Esophagus muscularis mucosa (tissue), 4 donors: Measurements from ENCODE around the gene CCM2L. TPM values are rescaled to one million over a fixed set of nuclear protein-coding genes. Genes with fewer than 3 reads are reported as not detected.

Experiments used
- DNase-seq: peaks from one replicate; pipeline ENCODE4 v3.0.0-alpha.2; 2017; ENCODE audit errors: extremely low spot score
- H3K27ac ChIP-seq, 4 donors: fragments of 200-600 bp; sonication (generic); replicated peaks in 1 of 4; 1 replicate in 3 of 4; 2 replicates in 1 of 4; pipeline ENCODE4 v1.5.1; 2016 to 2019; ENCODE audit warnings: mild to moderate bottlenecking in 1 of 4
- H3K27me3 ChIP-seq, 4 donors: fragments of 200-600 bp; sonication (generic); one replicate each; pipeline versions ENCODE4 v1.5.1 to v1.6.0; 2016 to 2019
- H3K36me3 ChIP-seq, 4 donors: fragments of 200-600 bp; sonication (generic); one replicate each; pipeline ENCODE4 v1.5.1; 2016 to 2019
- H3K4me1 ChIP-seq, 4 donors: fragments of 200-600 bp; sonication (generic); one replicate each; pipeline ENCODE4 v1.5.1; 2016 to 2019
- H3K4me3 ChIP-seq, 4 donors: fragments of 200-600 bp; sonication (generic); 1 replicate in 2 of 4; 2 replicates in 2 of 4; pipeline ENCODE4 v1.5.1; 2016 to 2019; ENCODE audit warnings: mild to moderate bottlenecking in 4 of 4, moderate library complexity in 1 of 4
- H3K9me3 ChIP-seq, 4 donors: fragments of 200-600 bp; sonication (generic); 1 replicate in 3 of 4; 2 replicates in 1 of 4; pipeline ENCODE4 v1.5.1; 2016 to 2019
- EP300 ChIP-seq: sonication (generic); formaldehyde crosslinking; IDR thresholded peaks from one replicate; pipeline ENCODE4 v1.6.1; 2017; ENCODE audit warnings: antibody characterized with exemption
- POLR2A ChIP-seq: fragments of 450-650 bp; IDR thresholded peaks from one replicate; pipeline ENCODE4 v1.6.1; 2017; ENCODE audit warnings: antibody characterized with exemption, moderate library complexity, mild to moderate bottlenecking, low read depth
- POLR2AphosphoS5 ChIP-seq, 2 donors: sonication (generic); formaldehyde crosslinking; IDR thresholded peaks; one replicate each; pipeline ENCODE4 v1.6.1; 2017; ENCODE audit warnings: antibody characterized with exemption in 2 of 2
- WGBS: methylation state at CpG from one replicate; pipeline ENCODE4 v1.1.5; 2018; 5-methylcytosine and 5-hydroxymethylcytosine counted together
- intact Hi-C: fragments of 100-400 bp; cut with DNase I; formaldehyde crosslinking; loops from one replicate; pipeline ENCODE4 v1.15.1; 2023
- total RNA-seq, 4 donors: library from RNA; depleted of rRNA; stranded (reverse); fragments of >200 nt; gene quantifications; one replicate each; pipeline versions ENCODE4 v1.1.0 to v1.2.1, GENCODE V29; 2016
- TF ChIP-seq, protein P1 (sequence below), 3 experiments: fragments of 200-600 bp in 2 of 3; fragments of 450-650 bp in 1 of 3; sonication (generic) in 2 of 3; IDR thresholded peaks; one replicate each; pipeline ENCODE4 v1.5.1; 2017 to 2019; ENCODE audit warnings: antibody characterized with exemption in 3 of 3, mild to moderate bottlenecking in 2 of 3, moderate library complexity in 1 of 3

Gene CCM2L
- total RNA-seq, 4 donors from 2014 or later, result 6.0 to 12.1 (median 10.4) TPM

DNA sequence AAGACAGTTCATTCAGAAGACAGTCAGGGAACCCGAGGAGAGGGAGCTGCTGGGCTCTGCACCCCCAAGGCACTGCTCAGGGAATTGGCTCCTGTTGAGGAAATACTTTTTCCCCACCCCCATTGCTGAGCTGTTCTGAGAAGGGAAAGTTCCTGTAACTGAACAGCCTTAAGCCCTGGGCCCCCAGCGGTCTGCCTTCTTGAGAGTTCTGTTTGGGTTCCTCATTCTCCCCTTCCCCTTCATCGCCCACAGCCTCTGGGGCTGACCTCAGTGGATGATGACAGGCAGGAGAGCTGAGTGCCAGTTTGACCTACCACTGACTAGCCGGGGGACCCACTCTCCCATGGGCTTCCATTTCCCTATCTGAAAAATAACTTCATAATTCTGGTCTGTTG is 52.5 kb downstream of the CCM2L start:
- no peak for DNase-seq
- peaks cover 0 to 56% (median 0%) of the 10 kb centered on the region in 4 donors for H3K27me3 ChIP-seq
- no peak overlapping the region for H3K27ac ChIP-seq
- H3K9me3 ChIP-seq, result no peaks in the 10 kb centered on the region
- H3K4me1 ChIP-seq, result no peaks in the 10 kb centered on the region
- no peak for TF ChIP-seq EP300
- intact Hi-C loops, result no loop called here
- 52% methylated on average over 4 of the region's 4 CpGs for WGBS
- H3K4me3 ChIP-seq, result no peak overlapping the region
- no peaks in the 10 kb centered on the region for H3K36me3 ChIP-seq

DNA sequence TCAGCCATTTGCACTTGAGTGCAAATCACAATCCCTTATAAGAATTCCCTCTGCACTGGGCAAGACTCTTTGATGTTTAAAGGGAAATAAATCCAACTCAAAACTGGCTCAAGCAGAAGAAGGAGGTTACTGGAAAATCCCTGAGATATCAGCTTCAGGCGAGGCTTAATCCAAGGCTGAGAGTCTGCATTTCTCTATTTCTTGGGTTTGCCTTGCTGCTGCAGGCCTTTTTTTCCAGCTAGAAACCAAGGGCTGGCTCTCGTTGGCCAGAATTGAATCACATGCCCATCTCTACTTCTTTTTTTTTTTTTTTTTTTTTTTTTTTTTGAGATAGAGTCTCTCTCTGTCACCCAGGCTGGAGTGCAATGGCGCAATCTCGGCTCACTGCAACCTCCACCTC is 53.5 kb downstream of the CCM2L start:
- no peaks in the 10 kb centered on the region for H3K9me3 ChIP-seq

DNA sequence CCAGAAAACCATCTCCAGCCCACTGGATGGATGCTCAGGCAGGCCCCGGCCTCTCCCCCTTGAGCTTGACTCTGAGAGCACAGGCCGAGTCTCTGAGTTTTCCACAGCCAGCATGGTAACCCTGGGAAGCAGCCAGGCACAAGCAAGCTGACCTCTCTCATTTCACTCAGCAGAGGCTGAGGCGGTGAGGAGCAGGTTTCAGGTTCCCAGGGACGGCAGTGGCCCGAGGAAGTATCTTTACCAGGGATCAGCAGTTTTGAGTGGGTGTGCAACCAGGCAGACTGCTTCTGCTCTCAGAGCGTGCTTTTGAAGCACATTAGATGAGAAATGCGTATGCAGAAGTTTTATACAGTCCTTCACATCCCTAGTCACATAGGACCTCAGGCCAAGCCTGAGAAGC is 54.4 kb downstream of the CCM2L start:
- no peak for DNase-seq
- Histone ChIP-seq H3K9me3 (no peaks in the 10 kb centered on the region), H3K27ac (no peak overlapping the region), H3K4me3 (no peak overlapping the region), H3K36me3 (no peaks in the 10 kb centered on the region), H3K4me1 (no peaks in the 10 kb centered on the region), H3K27me3 (peaks cover 0 to 44% (median 0%) of the 10 kb centered on the region in 4 donors)
- intact Hi-C loops, result no loop called here
- TF ChIP-seq POLR2A, result no peak
- WGBS, result 80% methylated on average over 3 of the region's 7 CpGs

More for the DNA sequence above, 53.5 kb downstream of the CCM2L start:
- no peak for DNase-seq
- TF ChIP-seq POLR2A (no peak), POLR2AphosphoS5 (IDR thresholded peaks at IDR 0.05) (no peak), EP300 (no peak)
- TF ChIP-seq, protein P1, sequence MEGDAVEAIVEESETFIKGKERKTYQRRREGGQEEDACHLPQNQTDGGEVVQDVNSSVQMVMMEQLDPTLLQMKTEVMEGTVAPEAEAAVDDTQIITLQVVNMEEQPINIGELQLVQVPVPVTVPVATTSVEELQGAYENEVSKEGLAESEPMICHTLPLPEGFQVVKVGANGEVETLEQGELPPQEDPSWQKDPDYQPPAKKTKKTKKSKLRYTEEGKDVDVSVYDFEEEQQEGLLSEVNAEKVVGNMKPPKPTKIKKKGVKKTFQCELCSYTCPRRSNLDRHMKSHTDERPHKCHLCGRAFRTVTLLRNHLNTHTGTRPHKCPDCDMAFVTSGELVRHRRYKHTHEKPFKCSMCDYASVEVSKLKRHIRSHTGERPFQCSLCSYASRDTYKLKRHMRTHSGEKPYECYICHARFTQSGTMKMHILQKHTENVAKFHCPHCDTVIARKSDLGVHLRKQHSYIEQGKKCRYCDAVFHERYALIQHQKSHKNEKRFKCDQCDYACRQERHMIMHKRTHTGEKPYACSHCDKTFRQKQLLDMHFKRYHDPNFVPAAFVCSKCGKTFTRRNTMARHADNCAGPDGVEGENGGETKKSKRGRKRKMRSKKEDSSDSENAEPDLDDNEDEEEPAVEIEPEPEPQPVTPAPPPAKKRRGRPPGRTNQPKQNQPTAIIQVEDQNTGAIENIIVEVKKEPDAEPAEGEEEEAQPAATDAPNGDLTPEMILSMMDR (IDR thresholded peaks at IDR 0.05), result no peak
- peaks cover 0 to 48% (median 0%) of the 10 kb centered on the region in 4 donors for H3K27me3 ChIP-seq
- H3K36me3 ChIP-seq, result no peaks in the 10 kb centered on the region
- H3K4me3 ChIP-seq, result no peak overlapping the region
- WGBS, result 45% methylated on average over 4 of the region's 4 CpGs
- no peaks in the 10 kb centered on the region for H3K4me1 ChIP-seq
- H3K27ac ChIP-seq, result no peak overlapping the region
- intact Hi-C loops, result no loop called here

DNA sequence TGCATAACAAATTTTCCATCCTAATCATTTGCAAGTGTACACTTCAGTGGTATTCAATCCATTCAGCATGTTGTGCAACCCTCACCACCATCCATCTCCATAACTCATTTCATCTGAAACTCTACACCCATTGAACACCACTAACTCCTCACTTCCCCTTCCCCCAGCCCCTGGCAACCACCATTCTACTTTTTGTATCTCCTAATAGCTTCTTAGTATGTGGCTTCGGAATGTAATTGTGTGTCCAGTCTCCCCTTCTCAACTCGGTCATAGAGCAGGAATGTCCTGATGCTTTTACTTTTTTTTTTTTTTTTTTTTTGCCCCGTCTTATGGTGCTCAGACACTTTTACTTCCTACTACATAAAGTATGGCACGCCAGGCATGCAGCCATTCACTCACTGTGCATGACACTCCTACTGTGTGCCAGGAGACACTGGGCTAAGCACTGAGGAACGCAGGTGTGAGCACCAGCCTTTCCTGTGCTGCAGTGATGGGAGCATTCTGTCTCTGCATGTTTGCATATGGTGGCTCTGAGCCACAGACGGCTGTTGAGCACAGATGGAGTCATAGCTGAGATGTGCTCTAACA is 57.1 kb downstream of the CCM2L start:
- intact Hi-C loops, result no loop called here
- TF ChIP-seq POLR2AphosphoS5 (IDR thresholded peaks at IDR 0.05), result no peak
- no peak for TF ChIP-seq EP300
- TF ChIP-seq POLR2A, result no peak
- TF ChIP-seq, protein P1 (IDR thresholded peaks at IDR 0.05), result no peak
- 68% methylated on average over 6 of the region's 6 CpGs for WGBS

DNA sequence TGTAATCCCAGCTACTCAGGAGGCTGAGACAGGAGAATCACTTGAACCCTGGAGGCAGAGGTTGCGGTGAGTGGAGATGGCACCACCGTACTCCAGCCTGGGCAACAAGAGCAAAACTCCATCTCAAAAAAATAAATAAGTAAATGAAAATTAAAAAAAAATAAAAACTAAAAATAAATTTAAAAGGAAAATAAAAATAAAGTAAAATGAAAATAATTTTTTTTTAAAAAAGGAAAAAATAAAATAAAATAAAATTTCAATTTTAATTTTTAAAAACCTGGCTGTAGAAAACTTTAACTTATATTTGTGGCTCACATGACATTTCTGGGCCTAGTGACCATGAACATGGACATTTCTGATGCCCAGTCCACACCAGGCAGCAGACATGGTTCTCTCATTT is 57.9 kb downstream of the CCM2L start:
- DNase-seq, result no peak
- Histone ChIP-seq H3K27ac (no peak overlapping the region), H3K27me3 (peaks cover 0 to 36% (median 0%) of the 10 kb centered on the region in 4 donors), H3K4me3 (no peak overlapping the region), H3K4me1 (no peaks in the 10 kb centered on the region), H3K9me3 (no peaks in the 10 kb centered on the region), H3K36me3 (no peaks in the 10 kb centered on the region)
- intact Hi-C loops, result no loop called here
- TF ChIP-seq POLR2AphosphoS5 (IDR thresholded peaks at IDR 0.05) (no peak), EP300 (no peak), POLR2A (no peak)
- TF ChIP-seq, protein P1 (IDR thresholded peaks at IDR 0.05), result no peak
- WGBS, result 48% methylated on average over 2 of the region's 2 CpGs

More for the DNA sequence above, 57.1 kb downstream of the CCM2L start:
- Histone ChIP-seq H3K27me3 (peaks cover 0 to 37% (median 0%) of the 10 kb centered on the region in 4 donors), H3K27ac (no peak overlapping the region), H3K4me3 (no peak overlapping the region), H3K9me3 (no peaks in the 10 kb centered on the region), H3K36me3 (no peaks in the 10 kb centered on the region), H3K4me1 (no peaks in the 10 kb centered on the region)
- no peak for DNase-seq

DNA sequence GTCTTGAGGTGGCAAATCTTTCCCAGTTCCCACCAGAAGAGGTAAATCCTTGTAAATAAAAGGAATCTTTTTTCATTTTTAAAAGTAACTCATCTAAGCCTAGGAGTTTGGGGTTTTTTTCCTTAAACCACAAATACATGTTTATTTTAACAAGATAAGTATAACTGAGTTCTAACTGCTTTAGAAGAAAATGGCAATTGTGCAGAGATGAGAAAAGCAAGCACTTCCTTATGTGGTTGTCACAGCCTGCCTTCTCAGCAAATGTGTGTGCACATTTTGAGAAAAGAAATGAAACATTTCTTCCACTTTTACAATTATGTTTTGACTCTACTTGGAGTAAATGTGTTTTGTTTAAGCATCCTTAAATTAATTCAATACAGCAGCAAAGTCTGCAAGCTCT is 59.5 kb downstream of the CCM2L start:
- no peak for DNase-seq
- intact Hi-C loops, result no loop called here
- no peak for TF ChIP-seq POLR2AphosphoS5 (IDR thresholded peaks at IDR 0.05)
- TF ChIP-seq, protein P1 (IDR thresholded peaks at IDR 0.05), result no peak
- no peak for TF ChIP-seq POLR2A
- TF ChIP-seq EP300, result no peak
- Histone ChIP-seq H3K4me3 (no peak overlapping the region), H3K27ac (no peak overlapping the region), H3K4me1 (no peaks in the 10 kb centered on the region), H3K9me3 (no peaks in the 10 kb centered on the region), H3K27me3 (peaks cover 0 to 34% (median 0%) of the 10 kb centered on the region in 4 donors), H3K36me3 (no peaks in the 10 kb centered on the region)
